IMR-90 (cell line): ENCODE data around the gene MRPS24. TPM values are rescaled to one million over a fixed set of nuclear protein-coding genes. Genes with fewer than 3 reads are reported as not detected.

Source experiments
- ATAC-seq: fragments of 200-7000 bp; cut with Tn5 transposase; 2 replicates; pipeline ENCODE4 v1.9.1; 2020; ENCODE audit warnings: low read depth, mild to moderate bottlenecking, moderate library complexity
- BruUV-seq: library from RNA; stranded (reverse); fragments of 400-500 nt; replicated peaks from 2 replicates; lab custom pipeline; 2021; lab: Mats Ljungman, UMichigan
- CTCF ChIA-PET: fragments of 300-600 bp; formaldehyde crosslinking; extraction: SDS; loops from one replicate; lab custom pipeline; 2021; ENCODE audit warnings: antibody characterized with exemption; lab: Yijun Ruan, JAX
- POLR2A ChIA-PET: fragments of 300-600 bp; sonication (Branson Sonifier 250); formaldehyde crosslinking; loops from one replicate; lab custom pipeline; 2022; ENCODE audit warnings: antibody characterized with exemption; ENCODE audit not compliant: unreplicated experiment; lab: Charles Lee
- DNase-seq: peaks from one replicate; pipeline ENCODE4 v3.0.0; 2013
- H2AFZ ChIP-seq: replicated peaks from 2 replicates; pipeline ENCODE3; 2013; ENCODE audit warnings: low read length, mild to moderate bottlenecking; ENCODE audit not compliant: poor library complexity
- H2AK5ac ChIP-seq: 2 replicates; pipeline ENCODE4 v1.6.1; 2013; ENCODE audit warnings: low read depth, low read length, inconsistent platforms
- H2AK9ac ChIP-seq: replicated peaks from 2 replicates; pipeline ENCODE3; 2013; ENCODE audit warnings: mild to moderate bottlenecking, low read depth, low read length, moderate library complexity; ENCODE audit not compliant: poor library complexity
- H2BK120ac ChIP-seq: 2 replicates; pipeline ENCODE4 v1.6.1; 2013; ENCODE audit warnings: low read depth, low read length, inconsistent platforms
- H2BK15ac ChIP-seq: 3 replicates; pipeline ENCODE4 v1.6.1; 2013; ENCODE audit warnings: low read depth, low read length, inconsistent platforms
- H2BK20ac ChIP-seq: 2 replicates; pipeline ENCODE4 v1.6.1; 2013; ENCODE audit warnings: low read depth, mild to moderate bottlenecking, inconsistent platforms, low read length, moderate library complexity
- H2BK5ac ChIP-seq: 2 replicates; pipeline ENCODE4 v1.6.1; 2013; ENCODE audit warnings: mild to moderate bottlenecking, low read depth, low read length, inconsistent platforms; ENCODE audit not compliant: poor library complexity, severe bottlenecking
- H3K14ac ChIP-seq: replicated peaks from 2 replicates; pipeline ENCODE4 v1.6.1; 2013; ENCODE audit warnings: low read depth, low read length, inconsistent platforms
- H3K18ac ChIP-seq: 2 replicates; pipeline ENCODE4 v1.6.1; 2013; ENCODE audit warnings: low read depth, low read length, control low read depth
- H3K23ac ChIP-seq: 2 replicates; pipeline ENCODE4 v1.6.1; 2013; ENCODE audit warnings: low read depth, low read length, inconsistent platforms
- H3K27ac ChIP-seq: 2 replicates; pipeline ENCODE4 v1.5.1; 2013; ENCODE audit warnings: mild to moderate bottlenecking, control low read depth, low read length; ENCODE audit not compliant: insufficient read depth
- H3K27me3 ChIP-seq: 2 replicates; pipeline ENCODE4 v1.6.1; 2013; ENCODE audit warnings: low read length; ENCODE audit not compliant: control insufficient read depth, insufficient read depth
- H3K36me3 ChIP-seq: 2 replicates; pipeline ENCODE4 v1.6.1; 2013; ENCODE audit warnings: low read length, mixed read lengths; ENCODE audit not compliant: control insufficient read depth, insufficient read depth
- H3K4ac ChIP-seq: 2 replicates; pipeline ENCODE4 v1.6.1; 2013; ENCODE audit warnings: low read depth, low read length, inconsistent platforms
- H3K4me1 ChIP-seq: 2 replicates; pipeline ENCODE4 v1.6.1; 2013; ENCODE audit warnings: low read length, mixed read lengths; ENCODE audit not compliant: control insufficient read depth, insufficient read depth
- H3K4me2 ChIP-seq: 2 replicates; pipeline ENCODE4 v1.6.1; 2013; ENCODE audit warnings: low read depth, mild to moderate bottlenecking, control low read depth, low read length, moderate library complexity
- H3K4me3 ChIP-seq: 2 replicates; pipeline ENCODE4 v1.5.1; 2013; ENCODE audit warnings: low read depth, mild to moderate bottlenecking, control low read depth, low read length, moderate library complexity; ENCODE audit not compliant: insufficient read depth
- H3K56ac ChIP-seq: 2 replicates; pipeline ENCODE4 v1.6.1; 2013; ENCODE audit warnings: low read length, inconsistent platforms; ENCODE audit not compliant: insufficient read depth; ENCODE audit errors: extremely low read depth
- H3K79me1 ChIP-seq, 2 experiments: 2 replicates each; pipeline ENCODE4 v1.6.1; 2013; ENCODE audit warnings: low read length in 2 of 2, inconsistent platforms in 1 of 2, low read depth in 1 of 2
- H3K9ac ChIP-seq: 2 replicates; pipeline ENCODE4 v1.6.1; 2013; ENCODE audit warnings: low read depth, low read length, control low read depth
- H3K9me1 ChIP-seq: 2 replicates; pipeline ENCODE4 v1.6.1; 2013; ENCODE audit warnings: low read length, inconsistent platforms; ENCODE audit not compliant: insufficient read depth
- H3K9me3 ChIP-seq: 2 replicates; pipeline ENCODE4 v1.6.1; 2013; ENCODE audit warnings: low read length; ENCODE audit not compliant: control insufficient read depth, insufficient read depth
- H4K20me1 ChIP-seq: 2 replicates; pipeline ENCODE4 v1.6.1; 2013; ENCODE audit warnings: low read length, inconsistent platforms; ENCODE audit not compliant: insufficient read depth
- H4K5ac ChIP-seq: 2 replicates; pipeline ENCODE4 v1.6.1; 2013; ENCODE audit warnings: mild to moderate bottlenecking, low read depth, low read length, control low read depth
- H4K8ac ChIP-seq, 2 experiments: 2 replicates each; pipeline ENCODE4 v1.6.1; 2013; ENCODE audit warnings: low read depth in 2 of 2, low read length in 2 of 2, control low read depth in 1 of 2, inconsistent platforms in 1 of 2
- H4K91ac ChIP-seq: 2 replicates; pipeline ENCODE4 v1.6.1; 2013; ENCODE audit warnings: low read depth, low read length, inconsistent platforms; ENCODE audit not compliant: insufficient read depth
- BHLHE40 ChIP-seq: fragments of 150-350 bp; IDR thresholded peaks from 2 replicates; pipeline ENCODE4 v1.6.1; 2016; ENCODE audit warnings: mild to moderate bottlenecking, low read depth, low read length
- CEBPB ChIP-seq: IDR thresholded peaks from 2 replicates; pipeline ENCODE4 v1.6.1; 2012; ENCODE audit warnings: low read depth, low read length, improper control_type of control experiment
- FOS ChIP-seq: fragments of 150-350 bp; IDR thresholded peaks from 2 replicates; pipeline ENCODE4 v1.6.1; 2016; ENCODE audit warnings: low read depth, low read length
- MAFK ChIP-seq: IDR thresholded peaks from 2 replicates; pipeline ENCODE4 v1.6.1; 2012; ENCODE audit warnings: low read depth, low read length, improper control_type of control experiment
- MAZ ChIP-seq: IDR thresholded peaks from 2 replicates; pipeline ENCODE4 v1.6.1; 2012; ENCODE audit warnings: low read depth, mild to moderate bottlenecking, low read length, improper control_type of control experiment, moderate library complexity, borderline replicate concordance
- MXI1 ChIP-seq: IDR thresholded peaks from 2 replicates; pipeline ENCODE4 v1.6.1; 2012; ENCODE audit warnings: low read depth, mild to moderate bottlenecking, low read length, moderate library complexity, borderline replicate concordance
- NFE2L2 ChIP-seq: fragments of 150-350 bp; IDR thresholded peaks from 2 replicates; pipeline ENCODE4 v1.6.1; 2016; ENCODE audit warnings: low read depth, mild to moderate bottlenecking, low read length
- POLR2A ChIP-seq: IDR thresholded peaks from 2 replicates; pipeline ENCODE4 v1.6.1; 2012; ENCODE audit warnings: mild to moderate bottlenecking, low read depth, low read length
- RAD21 ChIP-seq: IDR thresholded peaks from 2 replicates; pipeline ENCODE4 v1.6.1; 2012; ENCODE audit warnings: low read length, improper control_type of control experiment
- RCOR1 ChIP-seq: IDR thresholded peaks from 2 replicates; pipeline ENCODE4 v1.6.1; 2012; ENCODE audit warnings: mild to moderate bottlenecking, low read length, improper control_type of control experiment; ENCODE audit not compliant: insufficient replicate concordance
- USF2 ChIP-seq: fragments of 150-350 bp; IDR thresholded peaks from 2 replicates; pipeline ENCODE4 v1.6.1; 2017; ENCODE audit warnings: mild to moderate bottlenecking, antibody characterized with exemption, low read length, low read depth
- WGBS, 2 experiments: methylation state at CpG; one replicate each; pipeline versions ENCODE4 v1.1.5 to v1.1.7; 2013; ENCODE audit warnings: missing lambda C conversion rate in 2 of 2; ENCODE audit not compliant: insufficient read length in 1 of 2; ENCODE audit errors: extremely low coverage in 2 of 2; 5-methylcytosine and 5-hydroxymethylcytosine counted together
- dilution Hi-C: fragments of 300-500 bp; cut with HindIII; formaldehyde crosslinking; loops from one replicate; pipeline ENCODE4 v1.14.3; 2018; ENCODE audit warnings: low sequenced_read_pairs; ENCODE audit not compliant: unreplicated experiment
- in situ Hi-C: fragments of 300-500 bp; cut with MboI; formaldehyde crosslinking; loops from 3 replicates; pipeline ENCODE4 v1.14.3; 2019; ENCODE audit warnings: low sequenced_read_pairs, inconsistent platforms, mixed read lengths
- intact Hi-C: fragments of 100-400 bp; cut with micrococcal nuclease; formaldehyde crosslinking; loops from 2 replicates; pipeline ENCODE4 v1.10.0; 2022
- polyA plus RNA-seq, 3 experiments: library from polyadenylated mRNA; depleted of rRNA; stranded (reverse); fragments of >200 nt; gene quantifications; 2 replicates each; pipeline ENCODE4 v1.2.3, GENCODE V29; 2012; ENCODE audit warnings: low replicate concordance in 1 of 3
- total RNA-seq: library from RNA; depleted of rRNA; stranded (reverse); fragments of >200 nt; gene quantifications from 2 replicates; pipeline ENCODE4 v1.2.3, GENCODE V29; 2012

The MRPS24 gene
- total and polyA plus RNA-seq, 2 of the 4 experiments (the other 2 are of a cell fraction) = 151 to 266 TPM

- Histone ChIP-seq H3K4me3 (no peak overlapping the region), H3K9me1 (no peaks in the 10 kb centered on the region; the same call in 1 of the 2 replicates), H2BK20ac (no peak overlapping the region), H3K4ac (no peak overlapping the region; the same call in 1 of the 2 replicates), H3K36me3 (no peaks in the 10 kb centered on the region), H2AFZ (no peak overlapping the region), H4K91ac (no peak overlapping the region), H3K79me1 (no peaks in the 10 kb centered on the region), H3K56ac (no peak overlapping the region), H3K27me3 (no peaks in the 10 kb centered on the region; the same call in none of the 2 replicates), H4K5ac (no peak overlapping the region), H3K9me3 (no peaks in the 10 kb centered on the region), H2AK5ac (no peak overlapping the region), H3K4me2 (no peak overlapping the region), H2BK15ac (no peak overlapping the region), H3K9ac (no peak overlapping the region), H3K4me1 (no peaks in the 10 kb centered on the region), H3K18ac (no peak overlapping the region), H4K8ac (no peak overlapping the region), H3K23ac (no peak overlapping the region), H2BK120ac (no peak overlapping the region), H3K27ac (no peak overlapping the region), H4K20me1 (no peaks in the 10 kb centered on the region), H2AK9ac (no peak overlapping the region), H3K14ac (peak overlapping the region; percentile 45; the same call in 1 of the 2 replicates), H2BK5ac (no peak overlapping the region)
- dilution Hi-C loops = no loop called here
- ChIA-PET POLR2A (no interaction called here), CTCF (no interaction called here)
- TF ChIP-seq MXI1 (no peak), CEBPB (no peak), NFE2L2 (no peak), USF2 (no peak), FOS (no peak), RAD21 (no peak), BHLHE40 (no peak), RCOR1 (no peak), MAFK (no peak), MAZ (no peak), POLR2A (no peak)
- 89% methylated on average over 4 of the region's 4 CpGs; no CpG with 5 or more reads in 1 of the 2 experiments for WGBS, 2 experiments
- BruUV-seq = no TSS peak
- no peak for DNase-seq
- intact Hi-C loops = no loop called here
- in situ Hi-C loops = no loop called here
- ATAC-seq = no peak
Observed at GRCh38 chr7:43856316-43856715, 13.0 kb downstream of the MRPS24 start.
